NCI-H460 (cell line): ENCODE data around the gene PNPLA2. TPM values are rescaled to one million over a fixed set of nuclear protein-coding genes. Genes with fewer than 3 reads are reported as not detected.

Experiments
- DNase-seq: peaks from one replicate; pipeline ENCODE4 v3.0.0-alpha.2; 2016; ENCODE audit warnings: low read depth; ENCODE audit errors: extremely low read depth
- total RNA-seq: library from RNA; depleted of rRNA; stranded (reverse); fragments of >200 nt; shearing (Covaris generic); gene quantifications from 2 replicates; pipeline ENCODE4 v1.2.3, GENCODE V29; 2014

Gene PNPLA2
- total RNA-seq, 1 experiment from 2014 or later: 15.7 TPM

- DNase-seq: no peak
These were observed 21.2 kb upstream of the PNPLA2 start for GRCh38 chr11:797296-798092.

- peak; percentile 63 for DNase-seq
These were observed 20.5 kb upstream of the PNPLA2 start, which contains the start of gene SLC25A22 for GRCh38 chr11:798093-798713. SLC25A22 (minus strand) TSS chr11:798281; CDS start chr11:795006, 3,275 bp downstream.

DNA sequence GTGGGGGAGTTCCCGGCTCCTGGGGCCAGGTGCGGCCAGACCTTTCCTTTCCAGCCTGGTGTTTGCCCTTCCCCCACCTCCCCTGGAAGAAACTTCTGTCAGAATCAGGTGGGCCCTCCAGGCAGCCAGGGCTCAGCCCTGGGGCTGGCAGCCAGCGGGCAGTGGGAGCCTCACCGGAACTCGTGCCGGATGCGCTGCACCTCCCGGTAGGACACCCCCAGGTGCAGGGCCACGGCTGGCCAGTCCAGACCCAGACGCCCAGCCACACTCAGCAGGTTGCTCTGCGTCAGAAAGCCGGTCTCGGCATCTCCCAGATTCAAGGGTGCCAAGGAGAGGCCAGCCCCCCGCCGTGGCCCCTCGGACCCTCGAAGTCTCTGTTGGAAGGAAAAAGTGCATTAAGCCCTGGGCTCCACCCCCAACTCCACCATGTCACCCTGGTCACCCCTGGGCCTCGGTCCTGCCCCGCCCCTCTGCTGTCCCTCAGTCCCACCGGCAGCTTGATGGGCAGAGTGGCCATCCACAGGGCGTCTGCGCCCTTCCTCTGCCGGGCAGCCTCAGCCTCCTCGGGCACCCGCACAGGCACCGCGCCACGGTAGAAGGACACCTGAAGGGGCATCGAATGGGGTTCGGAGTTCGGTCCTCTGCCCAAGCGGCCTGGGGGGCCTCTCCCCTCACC is 18.9 kb upstream of the PNPLA2 start:
- no peak for DNase-seq

DNA sequence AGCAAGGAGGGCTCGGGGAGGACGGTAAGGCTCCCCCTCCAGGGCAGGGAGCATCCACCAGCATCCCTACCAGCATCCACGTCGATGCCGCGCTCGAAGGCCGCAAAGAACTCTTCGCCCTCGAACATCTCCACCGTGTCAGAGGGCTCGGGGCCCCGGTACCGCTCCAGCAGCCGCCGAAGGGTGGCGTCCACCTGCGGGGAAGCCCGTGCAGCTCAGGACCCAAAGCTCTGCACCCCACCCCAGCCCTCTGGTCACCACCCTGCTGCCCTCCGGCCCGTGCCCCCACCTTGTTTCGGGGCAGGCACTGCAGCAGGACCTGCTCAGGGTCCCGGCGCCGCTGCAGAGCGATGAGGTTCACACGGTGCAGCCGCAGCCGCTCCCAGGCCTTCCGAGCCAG is 18.2 kb upstream of the PNPLA2 start:
- DNase-seq: no peak

DNA sequence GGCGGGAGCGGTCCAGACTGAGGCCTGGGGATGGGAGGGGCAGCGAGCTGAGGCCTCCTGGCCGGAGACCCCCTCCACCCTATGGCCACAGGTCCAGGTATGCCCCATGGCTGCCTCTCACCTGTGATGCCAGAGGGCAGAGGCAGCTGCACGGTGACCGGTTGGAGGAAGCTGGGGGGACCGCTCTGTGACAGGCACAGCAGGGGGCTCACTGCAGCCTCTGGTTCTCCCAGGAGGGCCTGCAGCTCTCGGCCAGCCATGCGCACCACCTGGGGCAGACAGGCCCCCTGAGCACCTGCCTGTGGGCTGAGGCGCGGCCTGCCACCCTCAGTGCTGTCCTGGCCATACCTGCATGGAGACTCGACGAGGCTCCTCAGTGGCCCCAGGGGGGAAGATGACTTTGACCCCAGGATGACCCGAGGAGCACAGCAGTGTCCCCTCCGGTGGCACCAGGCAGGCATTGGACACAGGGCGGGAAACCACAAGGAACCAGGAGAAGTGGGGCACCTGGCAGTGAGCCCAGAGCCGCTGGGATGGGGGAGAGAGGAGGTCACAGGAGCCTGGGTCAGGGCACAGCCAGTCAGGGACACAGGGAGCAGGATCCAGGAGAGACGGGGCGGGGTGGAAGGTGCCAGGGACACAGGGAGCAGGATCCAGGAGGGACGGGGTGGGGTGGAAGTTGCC is 17.5 kb upstream of the PNPLA2 start:
- no peak for DNase-seq

- no peak for DNase-seq
These were observed 16.6 kb upstream of the PNPLA2 start for GRCh38 chr11:802018-802617.

DNA sequence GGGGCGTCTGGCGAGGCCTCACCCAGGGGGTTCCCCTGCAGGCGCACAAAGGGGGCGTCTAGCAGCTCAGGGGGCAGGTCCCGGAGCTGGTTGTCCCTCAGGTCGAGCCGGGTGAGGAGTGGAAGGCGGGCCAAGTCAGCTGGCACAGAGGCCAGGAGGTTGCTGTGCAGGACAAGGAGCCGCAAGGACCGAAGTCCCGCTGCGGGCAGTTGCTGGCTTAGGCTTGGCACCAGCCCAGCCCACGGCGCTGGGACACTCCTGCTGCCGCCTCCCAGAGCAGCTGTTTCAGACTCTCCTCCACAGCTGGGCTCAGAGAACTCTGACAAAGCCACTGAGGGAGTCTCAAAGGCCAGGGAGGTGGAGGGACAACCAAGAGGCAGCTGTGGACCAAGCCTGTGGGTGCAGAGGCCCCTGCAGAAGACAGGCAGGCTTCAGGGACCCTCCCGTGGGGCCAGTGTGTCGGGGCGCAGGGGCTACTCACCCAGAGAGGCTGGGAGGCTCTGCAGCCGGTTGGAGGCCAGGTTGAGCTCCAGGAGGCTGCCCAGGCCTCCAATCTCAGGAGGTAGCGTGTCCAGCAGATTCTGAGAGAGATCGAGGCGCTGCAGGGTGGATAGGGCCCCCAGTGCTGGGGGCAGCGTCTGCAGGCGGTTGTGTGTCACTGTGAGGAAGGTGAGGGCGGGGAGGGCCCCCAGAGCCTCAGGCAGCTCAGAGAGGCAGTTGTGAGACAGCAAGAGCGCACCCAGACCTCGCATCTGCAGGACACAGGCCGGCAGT is 15.8 kb upstream of the PNPLA2 start:
- no peak for DNase-seq

DNA sequence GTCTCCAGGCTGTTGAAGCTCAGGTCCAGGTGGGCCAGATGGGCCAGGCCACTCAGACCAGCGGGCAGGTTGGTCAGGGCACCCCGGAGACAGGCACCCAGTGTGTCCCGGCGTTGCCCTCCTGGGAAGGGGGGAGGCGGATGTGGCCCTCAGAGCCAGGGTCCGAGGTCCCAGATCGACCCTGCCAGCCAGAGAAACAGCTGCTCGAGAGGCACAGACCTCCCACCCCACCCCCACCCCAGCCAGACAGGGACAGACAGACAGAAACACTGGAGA is 15.3 kb upstream of the PNPLA2 start:
- DNase-seq: no peak

DNA sequence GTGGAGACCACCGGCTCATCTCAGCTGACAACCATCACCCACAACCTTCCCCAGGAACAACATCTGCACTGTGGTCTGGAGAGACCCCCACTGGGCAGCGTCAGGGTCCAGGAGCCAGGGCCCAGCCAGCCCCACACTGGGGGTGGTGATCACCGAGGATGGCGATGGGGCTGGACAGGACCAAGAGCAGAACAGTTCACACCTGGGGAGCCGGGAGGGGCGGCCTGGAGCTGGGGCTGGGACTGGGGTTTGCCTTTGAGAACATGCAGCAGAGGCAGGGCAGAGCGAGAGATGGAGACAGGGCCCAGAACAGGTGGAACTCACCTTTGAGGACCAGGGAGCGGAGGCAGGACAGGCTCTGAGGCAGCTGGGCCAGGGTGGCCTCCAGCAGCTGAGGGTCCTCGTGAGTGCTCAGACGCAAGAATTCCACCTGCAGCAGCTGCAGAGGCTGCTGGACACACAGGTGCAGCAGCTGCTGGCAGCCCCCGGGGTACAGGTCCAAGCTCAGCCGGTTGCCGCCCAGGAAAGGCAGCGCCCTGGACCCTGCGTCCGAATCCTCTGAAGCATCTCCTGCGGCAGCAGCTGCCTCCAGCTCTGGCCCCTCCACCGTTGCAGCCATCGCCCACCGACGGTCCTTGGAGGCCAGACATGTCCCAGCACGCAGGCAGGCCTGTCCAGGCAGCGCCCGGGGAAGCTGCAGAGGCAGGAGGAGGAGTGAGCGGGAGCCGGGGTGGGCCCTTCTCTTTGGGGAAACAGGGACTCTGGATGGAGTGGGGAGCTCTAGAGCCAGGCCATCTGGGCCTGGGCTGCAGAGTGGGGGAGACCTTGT is 14.7 kb upstream of the PNPLA2 start:
- no peak for DNase-seq

DNA sequence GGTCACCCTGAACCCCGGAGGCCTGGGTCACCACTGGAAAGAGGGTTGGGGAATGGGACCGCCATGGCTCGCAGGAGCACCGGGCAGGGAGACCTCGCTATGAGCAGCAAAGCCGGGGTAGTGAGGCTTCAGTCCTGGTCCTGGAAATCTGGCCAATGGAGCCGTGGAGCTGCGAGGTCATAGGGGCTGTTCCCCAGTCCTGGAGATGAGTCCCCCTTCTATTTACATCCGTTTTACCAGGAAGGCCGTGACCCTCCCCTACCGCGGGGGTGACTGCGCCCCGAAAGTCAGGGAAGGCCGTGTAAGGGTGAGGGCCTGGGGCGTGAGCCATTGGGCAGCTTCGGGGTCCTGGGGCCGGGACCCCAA is 14.1 kb upstream of the PNPLA2 start:
- DNase-seq: no peak

DNA sequence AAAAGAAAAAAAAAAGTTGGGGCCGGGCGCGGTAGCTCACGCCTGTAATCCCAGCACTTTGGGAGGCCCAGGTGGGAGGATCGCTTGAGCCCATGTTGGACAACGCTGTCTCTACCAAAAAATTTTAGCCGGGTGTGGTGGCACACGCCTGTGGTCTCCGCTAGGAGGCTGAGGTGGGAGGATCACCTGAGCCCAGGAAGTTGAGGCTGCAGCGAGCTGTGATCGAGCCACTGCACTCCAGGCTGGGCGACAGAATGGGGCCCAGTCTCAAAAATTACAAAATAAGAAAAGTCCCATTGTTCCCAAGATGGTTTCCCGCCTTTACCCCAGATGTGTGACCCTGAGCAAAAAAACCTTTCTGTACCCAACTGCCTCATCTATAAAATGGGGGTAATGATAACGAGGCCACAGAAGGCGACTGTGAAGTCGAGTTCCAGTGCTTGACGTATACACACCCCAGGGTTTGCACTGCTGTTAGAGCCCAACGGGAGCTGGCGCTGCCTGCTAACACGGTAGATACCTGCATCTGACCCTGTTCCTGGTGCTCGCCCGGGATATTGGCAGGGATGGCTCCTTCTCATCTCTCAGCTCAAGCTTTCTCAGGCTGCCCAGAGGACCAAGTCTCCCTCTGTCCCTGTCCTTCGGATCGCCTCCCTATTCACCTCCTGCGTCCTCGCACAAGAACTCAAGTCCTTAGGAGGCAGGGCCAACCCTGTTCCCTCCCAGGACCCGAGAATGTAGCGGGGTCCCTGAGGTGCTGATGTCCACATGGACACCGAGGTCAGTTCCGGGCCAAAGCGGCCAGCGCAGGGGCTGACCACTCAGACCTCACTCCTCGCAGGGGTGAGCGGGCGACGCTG is 10.1 kb upstream of the PNPLA2 start:
- peak; percentile 50 for DNase-seq

GRCh38 chr11:809287-810039 is 9.3 kb upstream of the PNPLA2 start, which contains the start of gene RPLP2:
RPLP2 (plus strand) TSS chr11:809967; CDS start chr11:810235, 268 bp downstream.
- peak; percentile 93 for DNase-seq

DNA sequence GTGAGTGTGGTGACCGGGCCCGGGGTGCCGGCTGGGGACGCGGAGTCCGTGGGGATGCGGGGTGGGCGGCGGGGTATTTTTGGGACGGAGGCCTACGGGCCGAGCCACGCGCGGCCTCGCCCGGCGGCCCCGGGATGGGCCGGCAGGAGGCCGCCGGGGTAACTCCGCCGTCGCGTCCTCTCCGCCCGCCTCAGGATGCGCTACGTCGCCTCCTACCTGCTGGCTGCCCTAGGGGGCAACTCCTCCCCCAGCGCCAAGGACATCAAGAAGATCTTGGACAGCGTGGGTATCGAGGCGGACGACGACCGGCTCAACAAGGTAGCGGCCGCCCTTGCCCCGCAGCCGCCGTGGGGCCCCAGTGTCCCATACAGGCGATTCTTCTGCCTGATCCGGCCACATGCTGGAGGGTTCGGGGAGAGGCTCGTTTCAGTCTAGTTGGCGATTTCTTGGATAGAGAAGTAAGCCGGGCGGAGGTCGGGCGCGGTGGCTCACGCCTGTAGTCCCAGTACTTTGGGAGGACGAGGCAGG is 8.6 kb upstream of the PNPLA2 start:
- no peak for DNase-seq

DNA sequence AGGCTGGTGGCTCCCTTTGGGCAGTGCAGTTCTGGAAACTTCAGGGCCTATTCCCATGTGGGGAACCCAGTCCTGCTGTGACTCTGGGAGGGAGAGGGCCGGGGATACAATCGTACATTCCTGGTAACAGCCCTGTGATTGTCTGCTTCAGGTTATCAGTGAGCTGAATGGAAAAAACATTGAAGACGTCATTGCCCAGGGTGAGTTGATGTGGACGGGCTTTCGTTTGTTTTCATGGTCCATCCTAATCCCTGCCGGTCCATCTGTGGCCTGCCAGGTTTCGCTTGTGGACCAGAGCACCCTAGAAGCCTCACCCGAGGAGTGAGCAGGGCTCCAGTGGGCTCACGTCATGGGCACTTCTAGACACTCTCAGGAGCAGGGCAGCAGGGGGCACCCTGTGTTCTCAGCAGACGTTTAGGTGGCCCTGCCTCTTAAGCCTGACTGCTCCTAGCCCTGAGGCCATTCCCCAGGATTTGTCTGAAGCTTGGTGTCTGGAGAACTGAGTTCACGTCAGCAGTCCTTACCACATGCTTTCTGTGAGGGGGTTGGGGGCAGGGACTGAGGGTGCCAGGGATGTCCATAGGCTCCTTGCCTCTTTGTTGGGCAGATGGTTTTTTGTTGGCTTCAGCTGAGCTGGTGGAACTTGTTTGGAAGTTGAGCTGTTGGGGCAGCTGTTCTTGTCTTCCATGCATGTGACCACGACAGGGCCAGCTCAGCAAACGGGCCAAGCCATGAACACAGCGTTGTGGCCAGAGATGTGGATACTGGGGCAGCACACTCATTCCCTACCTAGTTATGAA is 7.1 kb upstream of the PNPLA2 start:
- no peak for DNase-seq

DNA sequence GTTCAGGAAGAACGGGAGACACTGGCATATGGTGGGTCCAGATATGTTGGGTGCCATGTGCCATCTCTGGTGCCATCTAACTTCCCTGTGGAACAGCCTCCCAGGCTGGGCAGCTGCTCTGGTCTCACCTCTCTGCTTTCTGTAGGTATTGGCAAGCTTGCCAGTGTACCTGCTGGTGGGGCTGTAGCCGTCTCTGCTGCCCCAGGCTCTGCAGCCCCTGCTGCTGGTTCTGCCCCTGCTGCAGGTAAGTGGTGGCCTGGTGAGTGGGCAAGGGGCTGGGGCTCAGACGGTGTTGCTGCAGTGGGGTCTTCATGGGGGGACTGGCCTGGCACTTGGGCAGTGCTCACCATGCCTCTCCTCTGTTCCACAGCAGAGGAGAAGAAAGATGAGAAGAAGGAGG is 6.3 kb upstream of the PNPLA2 start:
- DNase-seq: no peak

DNA sequence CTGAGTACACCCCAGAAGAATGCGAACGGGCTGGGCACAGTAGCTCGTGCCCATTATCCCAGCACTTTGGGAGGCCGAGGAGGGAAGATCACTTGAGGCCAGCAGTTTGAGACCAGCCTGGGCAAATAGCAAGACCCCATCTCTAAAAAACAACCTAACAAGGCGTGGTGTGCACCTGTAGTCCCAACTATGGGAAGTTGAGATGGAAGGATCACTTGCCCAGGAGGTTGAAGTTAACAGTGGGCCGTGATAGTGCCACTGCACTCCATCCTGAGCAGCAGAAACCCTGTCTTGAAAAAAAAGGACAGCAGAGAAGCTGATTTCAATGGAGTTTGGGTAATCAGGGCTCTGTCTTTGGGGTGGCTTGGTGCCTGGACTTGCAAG is 5.7 kb upstream of the PNPLA2 start:
- no peak for DNase-seq
